Endothelial cell of hepatic sinusoid (primary cell): ENCODE results near the gene TBX10.
"Not testable (repeated sequence)": the region's sequence is repeated elsewhere in the genome, so short reads cannot be mapped to it uniquely, and the experiment has no call there.

ENCODE experiments used
- in situ Hi-C: cut with HindIII; loops from 2 replicates; pipeline ENCODE4 v1.10.0; 2017; ENCODE audit warnings: low sequenced_read_pairs

TBX10 gene

DNA sequence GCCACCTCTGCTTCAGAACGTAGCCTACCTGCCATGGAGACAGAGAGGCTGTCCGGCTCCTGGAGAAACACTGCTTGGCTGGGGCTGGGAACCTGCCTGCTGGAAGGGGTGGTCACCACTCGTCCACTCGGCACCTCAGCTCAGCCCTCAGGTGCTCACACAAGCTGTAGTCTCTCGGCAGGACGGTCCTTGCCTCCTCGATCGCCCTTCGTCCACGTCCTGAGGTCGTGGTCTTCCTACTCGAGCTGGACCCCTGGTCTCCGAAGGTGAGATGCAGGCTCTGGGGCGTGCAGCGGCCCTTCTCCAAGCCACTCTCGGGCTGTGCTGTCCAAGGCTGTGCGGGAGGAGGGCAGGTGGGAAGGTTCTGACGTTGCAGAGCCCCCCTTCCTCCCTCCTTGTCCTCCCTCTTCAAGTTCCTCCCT is at the start of gene TBX10:
TBX10 (minus strand) TSS at position 326 of the 422 bp plus-strand sequence; CDS start at position 35, 291 bp downstream.
- in situ Hi-C loops, result no loop called here

DNA sequence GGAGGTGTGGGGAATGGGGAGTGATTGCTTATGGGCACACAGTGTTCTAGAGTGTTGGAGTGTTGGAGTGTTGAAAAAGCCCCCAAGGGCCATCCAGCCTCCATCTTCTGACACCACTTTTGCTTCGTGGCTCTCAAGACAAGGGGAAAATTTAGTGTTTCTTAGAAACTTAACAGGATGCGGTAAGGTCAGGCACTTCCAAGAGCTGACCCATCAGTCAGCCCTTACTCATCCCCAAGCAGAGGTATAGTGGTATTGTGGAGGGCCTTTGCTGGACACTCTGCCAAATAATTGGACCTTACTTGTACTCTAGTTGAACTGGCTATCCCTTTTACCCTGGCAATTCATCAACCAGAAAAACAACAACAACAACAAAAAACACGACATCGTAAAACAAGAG is 49.6 kb upstream of the TBX10 start:
- in situ Hi-C loops, result no loop called here

DNA sequence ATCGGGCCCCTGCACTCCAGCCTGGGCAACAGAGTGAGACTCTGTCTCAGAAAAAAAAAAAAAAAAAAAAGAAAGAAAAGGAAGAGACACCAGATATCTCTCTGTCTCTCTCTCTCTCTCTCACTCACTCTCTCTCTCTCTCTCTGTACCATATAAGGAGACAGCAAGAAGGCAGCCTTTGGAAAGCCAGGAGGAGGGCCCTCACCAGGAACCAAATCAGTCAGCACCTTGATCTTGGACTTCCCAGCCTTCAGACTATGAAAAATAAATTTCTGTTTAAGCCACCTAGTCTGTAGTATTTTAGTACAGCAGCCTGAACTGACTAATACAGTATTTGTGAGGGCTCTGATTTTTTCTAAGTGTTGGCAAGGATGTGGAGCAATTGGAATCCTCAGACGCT is 48.4 kb upstream of the TBX10 start:
- in situ Hi-C loops, result no loop called here

DNA sequence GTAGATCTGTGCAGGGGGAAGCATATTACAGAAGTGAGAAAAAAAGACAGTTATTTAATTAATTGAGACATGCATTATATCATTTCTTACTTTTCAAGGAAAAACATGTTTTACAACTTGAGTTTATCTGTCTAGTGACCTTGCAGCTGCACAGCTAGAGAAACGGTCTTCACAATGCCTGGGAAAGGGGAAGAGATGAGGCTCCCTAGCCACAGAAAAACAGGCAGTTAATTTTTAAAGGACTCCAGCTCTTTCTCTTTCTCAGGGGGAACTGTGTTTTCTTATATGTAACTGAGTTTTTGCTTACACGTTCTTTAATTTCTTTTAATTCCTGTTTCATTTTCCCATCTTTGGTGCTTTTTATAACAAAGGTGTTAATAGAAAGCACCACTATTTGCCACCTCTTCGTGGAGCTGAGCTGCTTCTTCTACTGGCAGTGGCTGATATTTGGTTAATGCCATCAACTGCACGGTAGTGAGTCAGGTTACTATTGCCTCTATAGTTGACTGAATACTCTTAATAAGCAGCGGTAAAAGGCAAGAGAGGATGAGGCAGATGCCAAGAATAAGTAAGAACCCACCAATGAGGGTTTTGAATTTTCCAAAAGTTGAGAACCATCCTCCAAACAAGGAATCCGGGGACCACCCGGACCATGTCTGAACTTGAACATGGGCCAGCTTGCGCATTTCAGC is 46.2 kb upstream of the TBX10 start:
- in situ Hi-C loops, result not testable (repeated sequence)

DNA sequence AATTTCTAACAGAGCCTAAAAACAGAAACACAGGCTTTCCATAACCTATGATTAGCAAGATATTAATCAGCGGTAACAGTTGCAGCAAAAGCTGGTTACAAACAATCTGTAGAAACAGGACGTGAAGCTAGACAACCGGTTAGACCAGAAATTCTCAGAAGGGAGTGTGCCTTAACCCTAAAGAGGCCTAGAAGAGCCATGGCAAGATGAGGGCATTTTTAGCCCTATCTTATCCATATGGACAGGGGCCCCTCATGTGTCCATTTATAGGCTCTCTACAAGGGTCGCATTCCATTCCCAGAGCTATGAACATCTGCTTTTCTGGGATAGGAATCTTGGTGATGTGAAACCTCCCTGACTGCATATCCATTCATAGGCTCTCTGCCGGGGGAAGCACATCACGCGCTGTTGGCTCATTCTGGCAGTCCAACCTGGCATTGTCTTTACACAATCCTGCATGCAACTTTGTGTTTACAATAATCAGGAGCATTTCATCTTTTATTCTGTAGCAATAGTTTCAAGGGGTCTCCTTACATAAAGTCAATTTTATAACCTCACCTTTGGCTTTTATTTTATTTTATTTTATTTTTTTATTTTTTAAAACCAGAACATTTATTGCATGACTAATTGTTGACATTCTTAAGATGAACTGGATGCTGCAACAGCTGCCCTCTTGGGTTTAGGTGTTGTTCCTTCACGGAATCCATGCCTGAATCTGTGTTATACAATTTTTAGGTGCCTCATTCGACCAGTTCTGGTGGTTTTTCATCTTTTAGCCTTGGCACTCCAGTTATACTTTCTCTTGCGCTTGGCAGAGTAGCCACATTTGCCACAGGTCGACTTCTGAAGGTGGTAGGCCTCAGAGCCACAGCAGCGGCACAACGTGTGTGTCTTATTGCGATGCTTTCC is 42.8 kb upstream of the TBX10 start:
- in situ Hi-C loops, result not testable (repeated sequence)

DNA sequence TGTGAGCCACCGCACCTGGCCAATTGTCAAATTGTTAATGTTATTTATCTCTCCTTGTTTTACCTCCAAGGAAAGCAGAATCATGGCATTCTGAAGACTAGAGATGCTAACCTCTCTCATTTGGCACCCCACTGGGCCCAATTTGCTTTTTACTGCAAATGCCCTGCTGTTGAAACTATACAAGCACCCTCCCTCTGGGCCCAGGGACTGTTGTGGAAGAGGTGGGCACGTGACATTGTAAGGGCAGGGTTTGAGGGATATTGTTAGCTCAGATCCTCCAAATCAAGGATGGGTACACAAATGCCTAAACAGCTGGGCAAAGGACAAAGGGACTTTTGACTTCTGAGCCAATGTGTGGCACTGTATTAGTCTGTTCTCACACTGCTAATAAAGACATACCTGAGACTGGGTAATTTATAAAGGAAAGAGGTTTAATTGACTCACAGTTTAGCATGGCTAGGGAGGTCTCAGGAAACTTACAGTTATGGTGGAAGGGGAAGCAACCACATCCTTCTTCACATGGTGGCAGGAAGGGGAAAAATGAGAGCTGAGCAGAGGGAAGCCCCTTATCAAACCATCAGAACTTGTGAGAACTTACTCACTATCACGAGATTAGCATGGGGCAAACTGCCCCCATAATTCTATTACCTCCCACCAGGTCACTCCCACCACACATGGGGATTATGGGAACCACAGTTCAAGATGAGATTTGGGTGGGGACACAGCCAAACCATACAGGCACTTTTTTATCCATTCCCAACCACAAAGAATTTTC is 41.3 kb upstream of the TBX10 start:
- in situ Hi-C loops, result no loop called here

DNA sequence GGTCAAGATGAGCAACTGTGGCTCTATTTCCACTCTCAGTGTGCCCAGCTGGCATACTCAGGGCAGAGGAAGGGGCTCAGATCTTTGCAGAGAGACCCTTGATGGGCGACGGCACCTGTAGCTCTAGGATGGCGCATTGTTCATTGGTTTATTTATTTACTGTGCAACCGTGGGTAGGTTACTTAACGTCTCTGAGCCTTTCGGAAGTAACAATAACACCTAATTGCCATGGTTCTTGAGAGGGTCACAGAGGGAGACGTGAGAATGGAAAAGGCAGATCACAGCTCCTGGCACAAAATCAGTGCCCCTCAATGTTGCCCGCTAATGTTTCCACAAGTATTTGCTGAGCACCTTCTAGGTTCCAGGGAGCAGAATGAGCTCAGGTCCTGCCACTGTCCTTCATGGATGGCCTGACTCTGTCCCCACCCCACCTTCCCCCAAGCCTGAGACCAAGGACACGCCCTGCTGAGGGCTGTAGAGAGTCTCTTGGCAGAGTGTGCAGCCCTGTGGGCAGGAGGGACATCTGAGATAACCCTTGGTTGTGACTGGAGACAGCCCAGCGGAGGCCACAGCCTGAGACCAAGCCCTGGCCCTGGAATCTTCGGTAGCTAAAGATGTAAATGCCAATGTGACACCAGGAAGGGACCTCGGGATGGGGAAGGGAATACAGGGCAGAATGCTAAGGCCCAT is 35.6 kb upstream of the TBX10 start:
- in situ Hi-C loops, result no loop called here

DNA sequence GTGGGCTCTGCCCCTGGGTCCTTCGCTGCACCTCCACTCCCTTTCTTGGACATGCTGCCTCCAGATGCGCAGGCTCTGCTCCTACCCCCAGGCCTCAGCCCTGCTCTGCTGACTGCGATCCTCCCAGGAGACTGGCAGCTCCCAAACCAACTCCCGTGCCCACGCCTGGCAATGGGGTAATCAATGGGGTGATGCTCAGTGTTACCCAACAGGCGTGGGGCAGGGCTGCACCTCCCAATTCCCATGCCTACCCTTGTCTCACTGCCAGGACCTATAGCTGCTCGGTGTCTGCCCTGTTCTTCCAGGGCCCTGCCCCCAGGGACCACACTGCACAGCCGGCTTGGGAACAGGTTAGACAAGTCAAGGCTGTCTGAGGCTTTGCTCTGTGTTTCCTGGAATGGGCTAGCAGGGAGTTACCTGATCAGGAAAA is 34.9 kb upstream of the TBX10 start, which contains the start of gene ALDH3B2:
ALDH3B2 (minus strand) TSS at position 182 of the 430 bp plus-strand sequence. CDS start 7,688 bp downstream, outside the sequence.
- in situ Hi-C loops, result no loop called here

DNA sequence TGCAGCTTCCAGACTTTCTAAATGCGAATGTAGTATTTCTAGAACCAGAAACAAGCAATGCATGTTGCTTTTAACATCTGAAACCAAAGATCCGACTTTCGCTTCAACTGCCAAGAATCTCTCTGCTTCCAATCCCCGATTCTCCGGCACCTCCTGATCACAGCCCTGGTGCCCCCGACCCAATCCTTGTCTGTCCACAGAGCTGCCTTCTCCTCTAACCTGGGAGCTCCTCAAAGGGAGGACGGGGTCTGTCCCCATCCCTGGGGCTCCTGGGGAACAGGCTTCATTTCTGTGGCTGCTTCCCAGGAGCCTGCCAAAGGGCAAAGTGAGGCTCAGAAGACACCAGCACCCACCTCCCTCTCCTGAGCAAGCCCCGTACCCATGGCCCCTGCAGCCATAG is 34.3 kb upstream of the TBX10 start:
- in situ Hi-C loops, result no loop called here

DNA sequence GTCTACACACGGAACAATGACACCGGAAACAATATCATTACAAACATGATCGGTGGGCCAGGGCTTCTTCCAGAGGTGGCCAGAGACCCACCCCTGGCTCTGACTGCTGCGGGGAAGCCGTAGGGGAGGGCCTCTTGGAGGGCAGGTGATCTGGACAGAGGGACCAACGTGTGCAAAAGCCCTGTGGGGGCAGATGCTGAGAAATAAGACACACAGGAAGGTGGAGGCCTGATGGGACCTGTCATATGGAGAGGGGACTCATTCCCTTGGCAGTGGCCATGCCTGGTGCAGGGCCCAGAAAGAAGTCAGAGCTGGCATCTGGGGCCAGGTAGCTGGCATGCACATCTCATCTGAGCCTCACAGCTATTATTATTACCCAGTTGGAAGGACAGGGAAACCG is 33.8 kb upstream of the TBX10 start:
- in situ Hi-C loops, result no loop called here

DNA sequence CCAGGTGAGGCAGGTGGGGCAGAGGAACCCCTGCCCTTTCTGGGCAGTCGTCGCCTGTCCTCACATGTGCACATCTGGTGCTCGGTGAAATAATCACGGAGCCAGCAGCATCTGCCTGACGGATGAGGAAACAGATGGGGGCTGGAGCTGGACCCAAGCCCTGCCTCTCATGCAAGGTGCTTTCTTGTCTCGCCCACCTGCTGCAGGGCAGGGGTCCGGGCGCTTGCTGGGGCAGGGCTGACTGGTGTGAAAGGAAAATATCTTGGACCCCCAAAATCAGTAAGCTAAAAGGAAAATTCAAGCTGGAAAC is 31.6 kb upstream of the TBX10 start:
- in situ Hi-C loops, result no loop called here

DNA sequence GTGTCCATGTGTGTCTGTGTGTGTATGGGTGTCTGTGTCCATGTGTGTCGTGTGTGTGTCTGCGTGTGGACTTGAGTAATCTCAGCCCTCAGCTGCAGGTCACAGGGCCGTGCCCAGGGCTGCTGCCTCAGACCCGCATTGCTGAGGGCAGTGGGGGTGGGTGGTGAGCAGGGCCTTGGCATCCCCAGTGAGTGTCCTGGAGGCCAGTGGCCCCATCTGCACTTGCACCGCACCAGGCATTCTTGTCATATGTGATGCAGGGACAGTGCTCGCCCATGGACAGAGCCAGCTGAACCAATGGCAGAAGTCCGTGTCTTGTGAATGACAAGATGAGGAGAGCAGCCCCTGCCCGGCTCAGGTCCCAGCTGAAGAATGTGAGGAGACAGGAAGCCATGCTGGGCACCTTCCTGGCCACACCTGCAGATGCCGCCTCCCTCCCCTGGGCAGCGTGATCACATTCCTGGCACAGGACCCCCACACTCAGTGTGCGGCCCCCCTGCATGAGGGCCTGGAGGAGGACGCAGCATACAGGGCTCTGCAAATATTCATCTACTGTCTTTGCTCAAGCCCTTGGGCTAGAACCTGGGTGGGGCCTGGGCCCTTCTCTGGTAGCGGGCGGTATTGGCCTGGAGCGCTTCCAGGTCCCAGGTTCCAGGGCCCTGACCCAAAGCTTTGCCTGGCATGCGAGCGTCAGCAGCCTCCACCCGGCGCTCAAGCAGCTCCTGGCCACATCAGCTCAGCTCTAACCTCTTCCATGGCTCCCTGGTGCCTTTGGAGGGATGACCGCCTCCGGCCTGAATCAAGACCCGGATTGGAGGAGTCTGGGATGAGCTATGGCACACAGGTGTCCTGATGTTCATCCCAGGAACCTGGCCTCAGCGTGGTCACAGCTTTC is 31.0 kb upstream of the TBX10 start:
- in situ Hi-C loops, result no loop called here

DNA sequence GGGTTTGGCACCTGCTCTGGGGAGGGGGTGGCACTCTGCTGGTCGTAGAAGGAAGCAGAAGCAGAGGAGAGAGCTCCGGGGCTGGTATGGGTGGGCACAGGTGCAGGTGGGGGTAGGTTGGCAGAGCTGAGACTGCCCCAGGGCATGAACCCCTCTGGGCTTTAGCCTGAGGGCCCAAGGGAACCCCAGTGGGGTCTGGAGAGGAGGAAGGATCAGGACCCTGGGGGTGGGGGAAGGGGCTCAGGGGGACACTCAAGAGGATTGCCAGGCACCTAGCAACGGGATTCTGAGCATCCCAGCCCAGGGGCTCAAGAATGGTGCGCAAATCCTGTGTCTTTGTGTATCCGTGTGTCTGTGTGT is 28.6 kb upstream of the TBX10 start:
- in situ Hi-C loops, result no loop called here

DNA sequence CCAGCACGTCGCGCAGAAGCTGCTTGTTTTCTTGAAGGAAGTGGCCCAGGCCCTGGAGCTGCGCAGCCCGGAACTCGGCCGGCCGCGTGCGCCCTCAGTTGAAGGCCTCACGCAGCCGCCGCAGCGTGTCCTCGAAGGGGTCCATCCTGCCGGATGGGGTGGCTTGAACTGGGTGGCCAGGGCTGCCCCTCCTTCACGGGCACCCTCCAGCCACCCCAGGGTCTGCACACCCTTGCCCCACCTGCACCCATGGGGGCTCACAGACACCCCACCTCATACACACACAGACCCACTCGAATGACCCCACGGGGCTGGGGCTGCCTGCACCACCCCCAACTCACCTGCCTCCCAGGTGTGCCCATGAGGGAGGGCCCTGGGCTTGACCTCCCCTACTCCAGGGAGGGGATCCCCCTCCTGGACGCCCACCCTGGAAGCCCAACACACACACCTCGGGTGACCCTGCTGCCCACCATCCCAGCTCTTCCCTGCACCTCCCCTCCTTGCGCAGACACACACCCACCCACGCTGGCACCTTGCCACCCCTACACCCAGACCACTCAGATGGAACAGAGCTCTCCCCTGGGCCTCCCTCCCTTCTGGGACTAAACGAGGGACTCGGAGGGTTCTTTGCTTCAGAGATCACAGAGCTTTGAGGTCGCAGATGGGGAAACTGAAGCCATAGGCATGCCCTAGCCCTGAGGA is 28.1 kb upstream of the TBX10 start:
- in situ Hi-C loops, result no loop called here

DNA sequence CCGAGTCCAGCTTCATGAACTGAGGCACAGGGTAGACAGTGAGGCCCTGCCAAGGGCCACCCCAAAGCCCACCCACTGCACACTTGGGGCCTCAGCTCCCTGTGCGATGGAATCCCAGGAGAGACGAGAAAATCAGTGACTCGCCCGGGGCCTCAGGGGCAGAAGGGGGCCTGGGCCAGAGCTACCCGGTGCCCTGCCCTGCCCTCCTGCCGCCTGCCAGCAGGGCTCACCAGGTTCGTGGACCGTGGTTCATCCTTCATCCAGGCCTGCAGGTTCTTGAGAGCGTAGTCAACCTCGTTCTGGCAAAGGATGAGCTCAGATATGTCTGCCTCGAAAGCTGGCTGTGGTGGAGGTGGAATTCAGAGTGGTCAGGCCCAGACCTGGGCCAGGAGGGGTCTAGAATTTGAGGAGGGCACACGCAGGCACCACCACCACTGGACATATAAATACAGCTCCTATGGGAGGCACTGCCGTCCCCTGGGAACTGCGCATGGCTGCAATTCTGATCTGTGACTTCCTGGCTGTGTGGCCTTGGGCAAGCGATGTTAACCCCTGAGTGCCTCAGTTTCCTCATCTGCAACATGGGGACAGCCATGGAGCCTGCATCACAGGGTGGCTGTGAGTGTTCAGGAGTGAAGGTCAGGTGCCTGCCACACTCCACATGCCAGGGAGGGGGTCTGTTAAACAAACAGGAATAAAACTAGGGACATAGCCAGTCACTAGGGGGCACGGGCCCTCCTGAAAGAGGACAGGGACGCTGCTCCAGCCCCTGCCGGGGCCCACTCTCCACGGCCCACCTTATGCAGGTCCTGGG is 27.3 kb upstream of the TBX10 start:
- in situ Hi-C loops, result no loop called here

DNA sequence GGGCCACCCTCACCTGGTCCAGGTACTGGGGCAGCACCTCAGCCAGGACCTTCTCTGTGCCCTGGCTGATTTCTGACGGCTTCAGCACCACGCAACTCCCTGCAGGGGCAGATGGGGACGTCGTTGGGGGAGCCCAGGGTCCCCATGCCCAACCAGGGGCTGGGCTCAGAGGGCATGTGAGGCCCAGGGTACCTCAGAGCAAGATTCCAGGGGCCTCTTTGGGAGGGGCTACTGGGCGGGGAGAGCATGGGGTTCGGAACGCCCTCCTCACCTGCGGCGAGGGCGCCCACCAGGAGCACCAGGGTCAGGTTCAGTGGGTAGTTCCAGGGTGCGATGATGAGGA is 26.7 kb upstream of the TBX10 start:
- in situ Hi-C loops, result no loop called here

DNA sequence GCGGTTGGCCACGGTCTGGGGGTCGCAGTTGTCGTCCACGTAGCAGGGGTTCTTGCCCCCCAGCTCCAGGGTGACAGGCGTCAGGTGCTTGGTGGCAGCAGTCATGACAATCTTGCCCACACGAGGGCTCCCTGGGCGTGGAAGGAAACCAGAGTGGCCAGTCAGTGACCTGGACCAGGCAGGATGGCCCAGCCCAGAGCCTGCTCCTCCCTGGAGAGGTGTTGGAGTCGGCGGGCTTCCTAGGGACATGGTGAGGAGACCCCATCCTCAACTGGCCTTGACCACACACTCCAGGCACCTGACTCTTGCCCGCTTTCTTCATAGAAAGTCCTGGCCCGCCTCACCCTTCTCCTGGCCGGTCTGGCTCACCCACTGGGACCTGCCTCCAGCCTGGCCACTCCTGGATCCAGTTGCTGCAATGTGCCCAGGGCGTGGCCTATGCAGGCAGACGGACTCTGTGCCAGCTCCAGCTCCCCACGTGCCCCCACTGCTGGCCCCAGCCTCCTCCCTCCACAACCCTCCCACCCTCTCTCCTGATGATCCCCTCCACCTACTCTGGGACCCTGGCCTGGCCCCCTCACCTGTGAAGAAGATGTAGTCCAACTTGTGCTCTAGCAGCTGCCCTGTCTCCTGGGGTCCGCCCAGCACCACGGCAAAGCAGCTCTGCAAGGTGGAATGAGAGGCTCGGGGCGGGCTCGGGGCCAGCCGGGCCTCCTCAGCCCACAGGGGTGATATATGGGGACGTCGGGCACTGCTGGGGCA is 26.2 kb upstream of the TBX10 start:
- in situ Hi-C loops, result no loop called here
